ENCODE measurements around the gene CCDC88C.

- no peak for TF ChIP-seq CTCF (IDR thresholded peaks at IDR 0.05)
- no peak for TF ChIP-seq POLR2A (IDR thresholded peaks at IDR 0.05)
Observed at GRCh38 chr14:91352053-91352452, 65.6 kb downstream of the CCDC88C start.
